Measurements from ENCODE around the gene C8G.

Gene C8G

DNA sequence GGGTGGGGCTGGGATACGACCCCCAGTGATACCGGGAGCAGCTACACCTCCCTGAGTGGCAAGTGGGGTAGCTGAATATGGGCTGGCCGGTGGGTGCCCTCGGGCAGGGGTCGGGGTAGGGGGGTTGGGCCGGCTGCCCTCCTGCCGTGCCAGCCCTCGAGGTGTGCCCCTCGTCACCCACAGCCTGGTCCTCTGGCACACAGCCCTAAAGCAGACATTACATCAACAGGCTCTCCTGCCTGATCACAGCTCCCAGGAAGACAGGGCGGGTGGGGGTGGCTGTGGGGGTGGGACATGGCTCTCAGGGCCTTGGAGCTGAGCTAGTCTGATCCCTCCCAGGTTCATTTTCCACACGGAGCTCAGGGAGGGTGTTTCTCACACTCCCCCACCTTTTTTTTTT lies 23.7 kb upstream of the C8G start:
- DNase-seq, result no peak

DNA sequence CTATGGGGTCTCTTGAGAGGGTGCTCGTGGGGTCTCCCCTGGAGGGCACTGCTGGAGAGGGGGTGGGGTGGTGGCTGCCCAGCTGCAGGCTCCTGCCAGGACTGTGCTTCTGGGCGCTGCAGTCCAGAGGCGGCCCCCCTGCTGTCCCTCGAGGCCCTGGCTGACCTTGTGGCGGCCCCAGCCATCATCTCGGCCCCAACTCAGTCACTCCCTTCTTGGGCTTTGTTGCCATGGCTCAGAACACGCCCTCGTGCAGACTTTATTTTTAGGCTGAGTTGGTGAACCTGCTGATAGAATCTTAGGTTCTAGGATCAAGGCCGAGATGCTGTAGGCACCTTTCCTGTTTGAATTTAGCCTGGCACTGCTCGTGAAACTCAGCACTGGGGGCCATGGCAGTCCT lies 23.3 kb upstream of the C8G start:
- no peak for DNase-seq

DNA sequence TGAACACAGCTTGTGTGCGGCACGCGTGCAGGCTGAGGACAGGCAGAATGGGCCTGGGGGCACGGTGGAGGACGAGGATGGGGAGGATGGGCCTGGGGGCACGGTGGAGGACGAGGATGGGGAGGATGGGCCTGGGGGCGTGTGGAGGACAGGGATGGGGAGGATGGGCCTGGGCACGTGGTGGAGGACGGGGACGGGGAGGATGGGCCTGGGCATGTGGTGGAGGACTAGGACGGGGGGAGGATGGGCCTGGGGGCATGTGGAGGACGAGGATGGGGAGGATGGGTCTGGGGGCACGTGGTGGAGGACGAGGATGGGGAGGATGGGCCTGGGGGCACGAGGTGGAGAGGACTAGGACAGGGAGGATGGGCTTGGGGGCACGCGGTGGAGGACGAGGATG lies 22.5 kb upstream of the C8G start:
- DNase-seq, result no peak

DNA sequence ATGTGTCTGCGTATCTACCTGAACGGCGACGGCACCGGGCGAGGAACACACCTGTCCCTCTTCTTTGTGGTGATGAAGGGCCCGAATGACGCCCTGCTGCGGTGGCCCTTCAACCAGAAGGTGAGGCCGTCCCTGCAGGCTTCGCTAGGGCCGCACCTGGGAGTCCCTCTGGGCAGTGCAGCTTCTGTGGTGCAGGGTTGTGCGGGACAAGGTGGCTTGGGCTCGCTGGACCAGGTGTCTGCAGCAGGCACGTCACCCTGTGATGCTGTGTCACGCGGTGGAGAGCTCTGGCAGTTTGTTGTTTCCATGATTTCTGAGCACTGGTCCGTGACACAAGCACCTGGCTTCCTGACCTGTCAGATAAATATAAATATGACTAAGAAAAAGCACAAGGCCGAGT lies 21.2 kb upstream of the C8G start:
- DNase-seq, result no peak

DNA sequence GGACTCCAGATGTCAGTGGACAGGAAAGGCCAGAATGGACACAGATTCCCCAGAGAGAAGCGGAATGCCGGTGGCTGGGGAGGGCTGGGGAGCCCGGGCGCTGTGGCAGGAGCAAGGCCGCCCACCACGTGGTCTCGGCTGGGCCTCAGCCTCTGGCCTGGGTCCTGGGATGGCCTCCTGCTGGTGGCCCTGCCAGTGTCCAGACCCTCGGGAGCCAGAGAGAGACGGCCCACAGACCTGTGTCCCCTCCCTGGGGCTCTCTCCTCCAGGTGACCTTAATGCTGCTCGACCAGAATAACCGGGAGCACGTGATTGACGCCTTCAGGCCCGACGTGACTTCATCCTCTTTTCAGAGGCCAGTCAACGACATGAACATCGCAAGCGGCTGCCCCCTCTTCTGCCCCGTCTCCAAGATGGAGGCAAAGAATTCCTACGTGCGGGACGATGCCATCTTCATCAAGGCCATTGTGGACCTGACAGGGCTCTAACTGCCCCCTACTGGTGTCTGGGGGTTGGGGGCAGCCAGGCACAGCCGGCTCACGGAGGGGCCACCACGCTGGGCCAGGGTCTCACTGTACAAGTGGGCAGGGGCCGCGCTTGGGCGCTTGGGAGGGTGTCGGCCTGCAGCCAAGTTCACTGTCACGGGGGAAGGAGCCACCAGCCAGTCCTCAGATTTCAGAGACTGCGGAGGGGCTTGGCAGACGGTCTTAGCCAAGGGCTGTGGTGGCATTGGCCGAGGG lies 19.5 kb upstream of the C8G start:
- no peak for DNase-seq

DNA sequence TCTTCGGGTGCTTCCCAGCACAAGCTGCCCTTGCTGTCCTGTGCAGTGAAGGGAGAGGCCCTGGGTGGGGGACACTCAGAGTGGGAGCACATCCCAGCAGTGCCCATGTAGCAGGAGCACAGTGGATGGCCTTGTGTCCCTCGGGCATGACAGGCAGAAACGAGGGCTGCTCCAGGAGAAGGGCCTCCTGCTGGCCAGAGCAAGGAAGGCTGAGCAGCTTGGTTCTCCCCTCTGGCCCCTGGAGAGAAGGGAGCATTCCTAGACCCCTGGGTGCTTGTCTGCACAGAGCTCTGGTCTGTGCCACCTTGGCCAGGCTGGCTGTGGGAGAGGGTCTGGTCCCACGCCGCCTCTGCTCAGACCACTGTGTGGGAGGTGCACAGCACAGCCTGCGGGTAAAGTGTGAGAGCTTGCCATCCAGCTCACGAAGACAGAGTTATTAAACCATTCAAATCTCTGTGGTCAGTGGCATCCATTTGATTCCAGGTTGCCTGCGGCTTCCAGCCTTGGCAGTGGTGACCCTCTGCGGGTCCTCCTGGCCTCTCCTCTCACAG lies 18.8 kb upstream of the C8G start:
- DNase-seq, result no peak

DNA sequence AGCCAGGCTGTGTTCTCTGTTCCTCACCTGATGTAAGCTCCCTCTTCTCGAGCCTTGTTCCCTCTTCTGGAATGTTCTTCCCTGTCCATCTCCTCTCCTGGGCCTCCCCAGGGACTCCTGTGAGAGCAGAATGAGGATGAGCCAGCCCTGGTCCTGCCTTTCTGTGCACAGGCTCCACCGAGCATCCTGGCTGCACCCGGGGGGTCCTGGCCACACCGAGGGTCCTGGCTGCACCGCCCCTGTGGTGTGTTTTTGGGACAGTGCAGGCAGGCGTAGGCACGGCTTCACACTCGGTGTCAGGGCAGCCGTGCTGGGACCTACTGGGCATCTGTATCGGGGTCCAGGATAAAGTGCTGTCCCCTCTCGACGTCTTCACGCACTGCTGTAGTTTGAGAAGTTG lies 18.3 kb upstream of the C8G start:
- no peak for DNase-seq

DNA sequence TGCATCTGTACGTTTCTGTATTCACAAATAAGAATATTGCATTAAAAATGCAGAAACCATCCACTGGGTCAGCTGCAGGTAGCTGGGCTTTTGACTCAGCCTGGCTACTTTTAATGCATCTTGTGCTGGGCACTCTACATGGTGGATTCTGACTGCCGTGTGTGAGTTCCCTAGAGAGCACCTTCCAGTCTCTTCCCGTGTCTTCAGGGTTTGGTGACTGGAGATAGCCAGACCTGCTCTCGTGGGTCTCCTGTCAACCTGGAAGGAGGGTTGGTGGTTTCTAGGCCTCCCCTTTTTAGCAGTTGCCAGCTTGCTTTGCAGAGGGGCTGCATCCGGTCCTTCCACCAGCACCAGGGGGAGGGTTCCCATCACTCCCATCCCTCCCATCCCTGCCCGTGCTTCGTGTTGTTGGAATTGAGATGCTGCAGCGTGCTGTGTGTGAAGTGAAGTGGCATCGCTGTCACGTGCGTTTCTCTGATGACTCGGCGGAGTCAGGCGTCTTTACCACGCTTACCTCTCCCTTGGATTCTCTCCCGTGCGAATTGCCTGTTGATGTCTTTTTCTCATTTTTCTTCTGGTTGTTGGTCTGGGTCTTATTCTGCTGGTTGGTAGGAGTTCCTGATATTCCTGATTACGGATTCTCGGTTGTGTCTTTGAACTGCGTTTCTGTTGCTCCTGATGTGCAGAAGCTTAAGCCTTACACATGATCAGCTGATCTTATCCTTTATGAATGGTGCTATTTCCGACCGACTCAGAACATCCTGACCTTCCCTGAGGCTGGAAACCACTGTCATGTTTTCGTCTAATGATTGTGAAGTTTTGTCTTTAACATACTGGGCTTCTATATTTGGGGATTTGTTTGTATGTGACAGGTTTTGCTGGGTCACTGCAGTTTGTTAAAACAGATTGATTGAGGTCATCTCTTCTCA lies 17.4 kb upstream of the C8G start:
- DNase-seq, result no peak

DNA sequence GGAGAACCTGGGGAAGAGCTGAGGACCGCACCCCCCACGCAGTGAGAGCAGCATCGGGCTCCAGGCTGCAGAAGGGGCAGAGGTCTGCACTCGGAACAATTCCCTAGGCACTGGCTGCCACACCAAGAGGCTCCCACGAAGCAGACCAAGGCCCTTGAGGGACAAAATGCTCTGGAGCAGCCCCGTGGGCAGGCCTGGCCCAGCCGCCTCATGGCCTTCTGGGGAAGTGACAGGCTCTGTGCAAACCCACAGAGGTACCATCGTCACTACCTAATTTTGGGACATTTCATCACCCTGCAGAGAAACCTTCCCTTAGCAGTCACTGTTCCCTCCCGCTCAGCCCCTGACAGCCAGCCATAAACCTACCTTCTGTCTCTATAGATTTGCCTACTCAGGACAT lies 16.5 kb upstream of the C8G start:
- no peak for DNase-seq

DNA sequence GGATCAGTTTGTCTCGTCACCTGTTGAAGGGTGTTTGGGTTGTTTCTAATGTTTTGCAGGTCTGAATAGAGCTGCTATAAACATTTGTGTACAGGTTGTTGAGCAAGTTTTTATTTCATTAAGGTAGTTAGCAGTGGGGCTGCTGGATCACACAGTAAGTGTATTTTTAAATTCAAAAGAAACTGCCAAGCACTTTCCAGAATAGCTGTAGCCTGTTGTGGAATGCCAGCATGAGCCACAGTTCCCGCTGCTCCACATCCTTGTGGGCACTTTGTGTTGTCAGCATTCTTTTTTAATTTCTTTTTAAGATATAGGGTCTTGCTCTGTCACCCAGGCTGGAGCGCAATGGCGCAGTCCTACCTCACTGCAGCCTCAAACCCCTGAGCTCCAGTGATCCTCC lies 15.0 kb upstream of the C8G start:
- no peak for DNase-seq

DNA sequence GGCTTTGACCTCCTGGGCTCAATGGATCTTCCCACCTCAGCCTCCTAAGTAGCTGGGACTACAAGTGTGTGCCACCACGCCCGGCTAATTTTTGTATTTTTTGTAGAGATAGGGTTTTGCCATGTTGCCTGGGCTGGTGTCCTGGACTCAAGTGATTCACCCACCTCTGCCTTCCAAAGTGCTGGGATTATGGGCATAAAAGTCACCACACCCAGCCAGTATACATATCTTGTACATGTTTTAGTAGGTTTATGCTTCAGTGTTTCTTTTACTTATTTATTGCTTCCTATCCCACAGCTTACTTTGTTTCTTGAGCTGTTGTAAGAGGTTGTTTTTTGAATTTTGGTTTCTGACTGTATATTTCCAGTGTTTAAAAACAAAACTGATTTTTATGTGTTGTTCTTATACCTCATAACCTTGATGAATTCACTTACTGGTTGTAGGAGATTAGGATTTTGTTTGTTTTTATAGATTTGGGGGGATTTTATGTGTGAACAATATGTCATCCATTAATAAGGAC lies 13.4 kb upstream of the C8G start:
- DNase-seq, result no peak

DNA sequence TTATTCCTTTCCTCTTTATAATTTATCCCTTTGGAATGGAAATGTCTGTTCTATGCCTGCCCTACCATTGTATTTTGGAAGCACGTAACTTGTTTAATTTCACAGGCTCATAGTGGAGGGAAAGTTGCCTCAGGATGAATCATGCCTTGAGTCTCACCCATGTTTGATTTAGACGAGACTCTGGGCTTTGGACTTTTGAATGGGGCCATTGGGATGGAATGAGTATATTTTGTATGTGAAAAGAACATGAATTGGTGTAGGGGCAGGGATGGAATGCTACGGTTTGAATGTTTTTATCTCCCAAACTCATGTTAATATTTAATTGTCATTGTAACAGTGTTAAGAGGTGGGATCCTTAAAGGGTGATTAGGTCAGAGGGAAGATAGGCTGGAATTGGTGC lies 10.8 kb upstream of the C8G start:
- DNase-seq, result no peak

DNA sequence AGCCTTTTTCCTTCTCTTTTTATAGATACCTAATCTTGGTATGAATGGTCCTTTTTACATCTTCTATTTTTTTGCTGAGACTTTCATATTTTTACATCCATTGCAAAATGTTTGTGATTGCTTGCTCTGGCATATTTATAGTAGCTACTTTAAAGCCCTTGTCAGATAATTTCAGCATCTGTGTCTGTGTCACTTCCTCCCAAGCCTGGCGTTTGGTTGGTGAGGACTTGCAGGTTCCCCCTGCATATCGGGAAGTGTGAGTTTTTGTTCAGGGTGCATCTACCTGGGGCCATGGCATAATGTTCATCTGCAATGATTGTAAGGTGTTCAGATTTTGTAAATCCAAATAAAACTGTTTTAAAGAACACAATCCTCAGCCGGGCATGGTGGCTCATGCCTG lies 9.4 kb upstream of the C8G start:
- no peak for DNase-seq

DNA sequence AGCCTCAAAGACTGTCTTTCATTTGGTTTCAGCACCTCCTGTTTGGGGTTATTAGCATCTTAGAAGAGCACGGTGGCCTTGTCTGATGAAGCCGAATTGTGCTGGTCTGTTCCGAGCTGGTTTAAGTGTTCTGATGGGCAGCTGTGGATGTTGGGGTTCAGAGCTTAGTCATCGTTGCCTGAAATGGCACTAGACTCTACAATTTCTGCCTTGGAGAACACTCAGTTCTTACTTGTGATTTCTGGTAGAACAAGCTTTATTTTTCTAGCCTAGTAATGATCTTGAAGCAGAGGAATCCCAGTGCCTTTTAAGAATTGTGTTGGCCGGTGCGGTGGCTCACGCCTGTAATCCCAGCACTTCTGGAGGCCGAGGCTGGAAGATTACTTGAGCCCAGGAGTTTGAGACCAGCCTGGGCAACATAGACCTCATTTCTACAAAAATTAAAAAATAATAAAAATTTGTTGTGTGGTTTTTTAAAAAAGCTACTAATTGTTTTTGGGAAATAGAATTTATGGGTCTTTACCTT lies 8.3 kb upstream of the C8G start:
- no peak for DNase-seq

DNA sequence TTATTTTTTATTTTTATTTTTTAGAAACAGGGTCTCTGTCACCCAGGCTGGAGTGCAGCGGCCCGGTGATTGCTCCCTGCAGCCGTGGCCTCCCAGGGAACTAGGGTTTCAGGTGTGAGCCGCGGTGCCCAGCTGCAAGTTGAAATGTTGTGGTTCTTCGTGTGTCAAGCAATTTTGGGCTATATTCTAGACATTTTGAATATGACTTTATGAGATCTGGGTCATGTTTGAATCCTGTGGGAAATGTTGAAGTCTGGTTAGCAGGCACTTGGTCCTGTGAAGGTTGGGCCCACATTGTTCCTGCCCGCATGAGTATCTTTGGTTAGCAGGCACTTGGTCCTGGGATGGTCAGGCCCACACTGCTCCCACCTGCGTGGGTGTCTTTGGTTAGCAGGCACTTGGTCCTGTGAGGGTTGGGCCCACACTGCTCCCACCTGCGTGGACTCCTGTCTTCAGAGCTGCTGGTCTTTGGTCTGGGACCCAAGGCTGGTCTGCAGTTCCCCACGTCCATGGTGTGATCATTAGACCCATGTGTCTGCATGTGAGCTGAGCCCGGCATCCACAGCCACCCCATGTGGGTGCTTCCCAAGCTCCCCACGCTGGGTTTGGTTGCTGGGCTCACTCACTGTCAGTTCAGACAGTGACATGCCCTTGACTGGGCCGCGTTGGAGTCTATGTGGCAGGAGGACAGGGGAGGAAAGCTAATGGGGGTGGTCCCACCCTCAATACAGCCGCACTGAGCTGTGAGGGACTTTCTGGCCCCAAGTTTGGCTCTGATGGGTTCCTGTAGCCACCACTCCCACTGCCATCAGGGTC lies 7.6 kb upstream of the C8G start:
- no peak for DNase-seq

DNA sequence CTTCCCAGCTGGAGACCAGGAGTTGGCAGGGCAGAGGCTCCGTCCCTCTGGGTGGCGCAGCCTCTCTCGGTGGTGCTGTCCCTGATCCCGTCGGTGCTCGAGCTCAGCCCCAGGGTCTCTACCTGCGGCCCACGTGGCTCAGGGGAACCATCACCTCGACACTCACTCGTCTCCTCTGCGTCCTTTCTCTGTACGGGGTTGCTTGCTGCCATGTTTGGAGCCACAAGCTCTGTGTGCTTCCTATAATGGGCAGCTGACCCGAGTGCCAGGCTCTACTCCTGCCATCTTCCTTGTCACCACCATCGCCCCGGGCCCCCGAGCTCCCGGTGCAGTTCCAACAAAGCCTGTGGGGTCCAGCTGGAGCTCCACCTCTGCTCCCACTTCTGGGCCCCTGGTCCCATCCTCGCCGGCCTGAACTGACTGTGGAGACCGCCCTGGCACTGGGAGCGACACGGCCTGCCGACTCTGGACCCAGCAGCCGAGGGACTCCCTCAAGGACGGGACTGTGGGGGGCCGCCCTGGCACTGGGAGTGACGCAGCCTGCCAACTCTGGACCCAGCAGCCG lies 5.5 kb upstream of the C8G start:
- DNase-seq, result no peak

DNA sequence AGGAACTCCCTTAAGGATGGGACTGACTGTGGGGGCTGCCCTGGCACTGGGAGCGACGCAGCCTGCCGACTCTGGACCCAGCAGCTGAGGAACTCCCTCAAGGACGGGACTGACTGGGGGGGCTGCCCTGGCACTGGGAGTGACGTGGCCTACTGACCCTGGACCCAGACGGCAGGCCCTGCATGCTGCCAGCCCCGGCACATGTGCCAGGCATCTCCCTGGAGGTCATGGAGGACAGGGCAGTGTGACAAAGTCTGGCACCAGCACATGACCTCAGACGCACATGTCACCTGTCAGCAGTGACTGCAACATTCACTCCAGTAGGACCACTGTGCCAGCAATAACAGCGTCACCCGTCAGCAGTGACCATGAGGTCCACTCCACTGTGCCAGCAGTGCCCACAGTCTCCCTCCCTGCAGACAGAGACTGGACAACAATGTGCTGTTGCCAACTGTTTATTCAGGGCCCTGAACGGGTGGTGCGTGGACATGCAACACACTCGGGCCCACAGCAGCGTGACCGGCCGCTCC lies 5.0 kb upstream of the C8G start:
- no peak for DNase-seq

DNA sequence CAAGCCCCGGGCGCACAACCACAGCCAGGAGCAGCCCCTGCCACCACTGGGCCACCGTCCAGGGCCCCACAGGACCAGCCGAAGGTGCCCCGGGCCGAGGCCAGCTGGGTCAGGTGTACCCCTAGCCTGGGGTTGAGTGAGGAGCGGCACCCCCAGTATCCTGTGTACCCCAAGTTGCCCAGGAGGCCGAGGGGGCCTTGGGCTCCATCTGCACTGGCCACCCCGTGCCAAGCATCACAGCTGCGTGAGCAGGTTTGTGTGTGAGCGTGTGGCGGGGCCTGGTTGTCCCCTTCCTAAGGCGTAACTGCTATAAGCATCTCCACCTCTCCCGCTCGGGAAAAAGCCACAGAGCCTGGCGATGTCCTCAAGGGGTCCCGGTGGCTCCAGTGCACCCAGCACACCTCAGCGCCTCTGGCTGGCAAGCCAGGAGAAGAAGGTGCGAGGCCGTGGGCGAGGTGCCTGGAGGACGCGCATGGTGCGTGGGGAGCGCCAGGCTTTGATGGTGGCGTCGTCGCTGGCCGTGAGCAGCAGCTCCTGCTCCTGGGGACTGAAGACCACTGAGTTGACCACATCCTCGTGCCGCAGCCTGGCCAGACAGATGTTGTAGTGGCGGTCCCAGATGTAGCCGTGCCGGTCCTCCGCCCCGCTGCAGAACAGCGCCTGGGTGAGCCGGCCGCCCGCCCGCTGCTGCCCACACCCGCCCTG lies 4.4 kb upstream of the C8G start:
- no peak for DNase-seq

DNA sequence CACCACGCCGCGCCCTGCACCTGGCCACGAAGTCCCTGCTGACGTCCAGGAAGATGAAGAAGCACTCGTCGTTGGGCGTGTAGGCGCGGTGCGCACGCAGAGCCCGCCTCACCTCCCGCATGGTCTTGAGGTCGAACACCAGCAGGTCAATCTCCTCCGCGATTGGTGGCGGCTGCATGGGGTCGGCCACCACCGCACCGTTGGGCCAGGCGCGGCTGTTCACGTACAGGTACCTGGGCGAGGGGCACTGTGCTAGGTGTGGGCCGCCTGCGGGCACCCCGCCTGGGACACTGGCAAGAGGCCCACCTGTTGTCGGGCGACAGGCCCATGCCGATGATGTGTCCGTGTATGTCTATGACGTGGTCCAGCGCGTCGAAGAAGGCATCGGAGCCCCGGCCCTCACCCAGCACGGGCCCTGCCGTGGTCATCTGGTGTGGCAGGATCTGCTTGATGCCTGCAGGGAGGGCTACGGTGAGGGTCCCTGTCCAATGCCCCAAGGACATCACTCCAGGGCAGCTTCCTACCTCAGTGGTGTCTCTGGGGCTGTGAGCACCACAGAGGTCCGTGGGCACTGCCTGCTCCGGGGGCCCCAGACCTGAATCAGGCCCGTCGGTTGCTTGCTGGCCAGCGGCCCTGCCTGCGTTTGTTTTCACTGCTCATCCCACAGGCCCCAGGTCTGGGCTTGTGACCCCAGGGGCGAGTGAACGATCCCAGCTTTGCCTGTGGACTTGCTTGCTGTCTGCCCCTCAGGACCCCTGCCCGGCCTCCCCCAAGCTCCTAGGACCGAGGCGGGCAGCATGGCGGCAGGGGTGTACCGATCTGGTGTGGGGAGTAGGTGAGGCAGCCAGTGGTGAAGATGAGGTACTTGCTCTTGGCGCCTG lies 3.6 kb upstream of the C8G start:
- DNase-seq, result no peak

DNA sequence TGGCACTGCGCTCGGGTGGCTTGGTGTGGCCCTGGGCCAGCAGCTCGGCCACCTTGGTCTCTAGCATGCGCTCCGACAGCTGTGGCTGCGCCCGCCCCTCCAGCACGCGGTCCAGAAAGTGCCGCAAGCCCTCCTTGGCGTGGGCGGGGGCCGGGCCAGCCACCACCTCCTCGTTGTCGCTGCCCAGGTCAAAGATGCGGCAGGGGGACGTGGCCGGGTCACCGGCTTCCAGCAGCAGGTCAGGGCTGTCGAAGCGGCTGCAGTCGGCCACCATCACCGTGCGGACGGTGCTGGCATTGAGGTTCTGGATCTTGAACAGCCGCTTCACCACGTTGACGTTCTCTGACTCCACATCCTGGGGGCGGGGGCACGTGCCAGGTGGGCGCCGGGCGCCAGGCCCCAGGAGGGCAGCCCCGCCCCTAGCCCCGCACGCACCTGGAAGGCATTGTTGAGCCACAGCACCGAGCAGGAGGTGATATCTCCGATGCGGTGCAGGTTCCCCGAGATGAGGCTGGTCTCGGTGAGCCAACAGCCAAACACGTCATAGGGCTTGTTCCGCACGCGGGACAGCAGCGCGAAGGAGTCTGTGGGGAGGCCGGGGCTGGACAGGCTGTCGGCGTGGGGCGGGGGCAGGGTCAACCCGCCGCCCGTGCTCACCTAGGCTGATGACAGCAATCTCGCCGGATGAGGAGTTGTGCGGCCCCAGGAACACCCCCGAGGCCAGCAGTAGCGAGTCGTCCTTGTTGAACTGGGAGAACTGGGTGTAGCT lies 2.7 kb upstream of the C8G start:
- no peak for DNase-seq

Measured in AML-193 (cell line).